AML-193 (cell line): Measurements from ENCODE around the gene CAPZA3.
"Not testable (repeated sequence)": the region's sequence is repeated elsewhere in the genome, so short reads cannot be mapped to it uniquely, and the experiment has no call there.

Experiments
- DNase-seq, 2 experiments: peaks; one replicate each; lab custom pipeline; 2025; lab: John Stamatoyannopoulos, UW

CAPZA3 gene

GRCh38 chr12:18753481-18754123 lies 15.7 kb downstream of the CAPZA3 start:
- DNase-seq, result no peak

- no peak for DNase-seq
These were observed 16.3 kb downstream of the CAPZA3 start for GRCh38 chr12:18754124-18754707.

- no peak for DNase-seq
These were observed 17.4 kb downstream of the CAPZA3 start for GRCh38 chr12:18755341-18755740.

GRCh38 chr12:18766479-18766878 lies 28.6 kb downstream of the CAPZA3 start:
- not testable (repeated sequence) for DNase-seq

- DNase-seq, result no peak
These were observed 44.9 kb downstream of the CAPZA3 start for GRCh38 chr12:18782827-18783226.

- DNase-seq, result not testable (repeated sequence)
These were observed 47.5 kb downstream of the CAPZA3 start for GRCh38 chr12:18785465-18785864.
